CD14-positive monocyte (primary cell): ENCODE measurements around the gene VSTM2L. TPM values are rescaled to one million over a fixed set of nuclear protein-coding genes. Genes with fewer than 3 reads are reported as not detected.

Source experiments
- DNase-seq, 3 donors: peaks; one replicate each; pipeline ENCODE4 v3.0.0-alpha.2; 2011 to 2022
- H2AFZ ChIP-seq: 2 replicates; pipeline ENCODE4 v1.6.0; 2012; ENCODE audit warnings: mild to moderate bottlenecking, low read depth, low read length, inconsistent platforms; ENCODE audit not compliant: insufficient read depth, poor library complexity, severe bottlenecking
- H3K27ac ChIP-seq, 2 donors: 1 replicate in 1 of 2; 2 replicates in 1 of 2; pipeline ENCODE4 v1.5.1; 2012 to 2013; ENCODE audit warnings: low read length in 2 of 2, control low read depth in 1 of 2, inconsistent platforms in 1 of 2, low read depth in 1 of 2, mild to moderate bottlenecking in 1 of 2
- H3K27me3 ChIP-seq, 2 donors: one replicate each; pipeline versions ENCODE4 v1.6.0 to v1.6.1; 2011 to 2013; ENCODE audit warnings: low read length in 2 of 2; ENCODE audit not compliant: control insufficient read depth in 2 of 2, insufficient read depth in 2 of 2
- H3K36me3 ChIP-seq, 2 donors: replicated peaks in 1 of 2; 1 replicate in 1 of 2; 2 replicates in 1 of 2; pipeline versions ENCODE4 v1.5.1 to v1.6.1; 2012 to 2013; ENCODE audit warnings: low read length in 2 of 2, control low read depth in 1 of 2, inconsistent platforms in 1 of 2, mild to moderate bottlenecking in 1 of 2; ENCODE audit not compliant: insufficient read depth in 2 of 2, control insufficient read depth in 1 of 2
- H3K4me1 ChIP-seq, 2 donors: 1 replicate in 1 of 2; 2 replicates in 1 of 2; pipeline versions ENCODE4 v1.5.1 to v1.6.1; 2012 to 2013; ENCODE audit warnings: low read length in 2 of 2, control low read depth in 1 of 2, inconsistent platforms in 1 of 2, mild to moderate bottlenecking in 1 of 2, moderate library complexity in 1 of 2; ENCODE audit not compliant: insufficient read depth in 2 of 2, control insufficient read depth in 1 of 2
- H3K4me2 ChIP-seq: replicated peaks from 2 replicates; pipeline ENCODE3; 2012; ENCODE audit warnings: low read length, moderate library complexity, mild to moderate bottlenecking; ENCODE audit not compliant: poor library complexity, severe bottlenecking; ENCODE audit errors: extremely low read depth
- H3K4me3 ChIP-seq, 3 experiments: fragments of 200-600 bp in 1 of 3; sonication (generic) in 1 of 3; replicated peaks in 1 of 3; 1 replicate in 2 of 3; 2 replicates in 1 of 3; pipeline ENCODE4 v1.5.1; 2011 to 2013; ENCODE audit warnings: low read length in 3 of 3, mild to moderate bottlenecking in 3 of 3, control low read depth in 2 of 3, low read depth in 2 of 3, inconsistent platforms in 1 of 3, moderate library complexity in 1 of 3
- H3K79me2 ChIP-seq: 2 replicates; pipeline ENCODE4 v1.6.0; 2012; ENCODE audit warnings: mild to moderate bottlenecking, control low read depth, inconsistent platforms, low read length, moderate library complexity; ENCODE audit not compliant: insufficient read depth
- H3K9ac ChIP-seq: 2 replicates; pipeline ENCODE4 v1.6.0; 2017; ENCODE audit warnings: low read length, mild to moderate bottlenecking; ENCODE audit not compliant: insufficient read depth, poor library complexity, severe bottlenecking
- H3K9me3 ChIP-seq, 2 donors: replicated peaks in 1 of 2; 1 replicate in 1 of 2; 2 replicates in 1 of 2; pipeline versions ENCODE4 v1.5.1 to v1.6.1; 2012 to 2013; ENCODE audit warnings: low read length in 2 of 2, control low read depth in 1 of 2; ENCODE audit not compliant: control insufficient read depth in 1 of 2, insufficient read depth in 1 of 2
- H4K20me1 ChIP-seq: 2 replicates; pipeline ENCODE4 v1.6.0; 2012; ENCODE audit warnings: mild to moderate bottlenecking, low read length, control low read depth, moderate library complexity; ENCODE audit not compliant: insufficient read depth
- H3K27ac Mint-ChIP-seq, 7 donors: one replicate each; pipeline ENCODE4 v1.8.0; 2020; ENCODE audit warnings: mild to moderate bottlenecking in 7 of 7, mixed read lengths in 7 of 7, moderate library complexity in 6 of 7, inconsistent platforms in 2 of 7
- H3K27me3 Mint-ChIP-seq, 3 donors: one replicate each; pipeline ENCODE4 v1.8.0; 2021 to 2022; ENCODE audit warnings: low read depth in 3 of 3, mild to moderate bottlenecking in 3 of 3, mixed read lengths in 3 of 3, moderate library complexity in 3 of 3, inconsistent platforms in 1 of 3
- H3K36me3 Mint-ChIP-seq, 2 donors: one replicate each; pipeline ENCODE4 v1.8.0; 2020; ENCODE audit warnings: mixed read lengths in 2 of 2, inconsistent platforms in 1 of 2, mild to moderate bottlenecking in 1 of 2
- H3K4me1 Mint-ChIP-seq: one replicate; pipeline ENCODE4 v1.8.0; 2020; ENCODE audit warnings: mild to moderate bottlenecking, mixed read lengths
- H3K4me3 Mint-ChIP-seq, 2 donors: one replicate each; pipeline ENCODE4 v1.8.0; 2020; ENCODE audit warnings: mild to moderate bottlenecking in 2 of 2, mixed read lengths in 2 of 2, moderate library complexity in 1 of 2
- H3K9me3 Mint-ChIP-seq, 7 donors: one replicate each; pipeline ENCODE4 v1.8.0; 2020 to 2022; ENCODE audit warnings: mixed read lengths in 7 of 7, mild to moderate bottlenecking in 6 of 7, moderate library complexity in 6 of 7, inconsistent platforms in 2 of 7
- CTCF ChIP-seq: fragments of 200-600 bp; IDR thresholded peaks from one replicate; pipeline ENCODE4 v1.8.0; 2022; ENCODE audit warnings: antibody characterized with exemption, mild to moderate bottlenecking
- WGBS: methylation state at CpG from one replicate; pipeline ENCODE4 v1.1.5; 2013; ENCODE audit warnings: missing lambda C conversion rate; ENCODE audit not compliant: insufficient coverage; 5-methylcytosine and 5-hydroxymethylcytosine counted together
- intact Hi-C, 2 donors: fragments of 100-400 bp; cut with micrococcal nuclease; formaldehyde crosslinking; loops; one replicate each; pipeline versions ENCODE4 v1.15.0 to v1.15.1; 2023
- polyA plus RNA-seq, 3 donors: library from polyadenylated mRNA; depleted of rRNA in 1 of 3; unstranded in 2 of 3; stranded (reverse) in 1 of 3; fragments of 300-500 nt in 2 of 3; fragments of >200 nt in 1 of 3; fragmentation: Illumina TruSeq in 2 of 3; gene quantifications; 1 replicate in 2 of 3; 2 replicates in 1 of 3; pipeline ENCODE4 v1.2.3, GENCODE V29; 2012 to 2021

The VSTM2L gene
- polyA plus RNA-seq, 3 donors: not detected

GRCh38 chr20:37913567-37914366, 10.8 kb downstream of the VSTM2L start:
- intact Hi-C loops: no loop called here
- DNase-seq: no peak
- Mint-ChIP-seq H3K9me3 (peaks cover 0 to 25% (median 2%) of the 10 kb centered on the region in 7 donors), H3K27me3 (peaks cover 54 to 95% (median 83%) of the 10 kb centered on the region in 3 donors), H3K36me3 (peaks cover 0 to 2% of the 10 kb centered on the region in 2 donors), H3K27ac (peak overlapping the region in 1 of 7 donors; percentile 7), H3K4me3 (peak overlapping the region in 1 of 2 donors; percentile 73), H3K4me1 (peaks cover 7% of the 10 kb centered on the region)
- peaks cover 19 to 69% of the 10 kb centered on the region in 2 donors for H3K27me3 ChIP-seq
- H4K20me1 ChIP-seq: no peaks in the 10 kb centered on the region
- no peak overlapping the region for H2AFZ ChIP-seq
- peaks cover 0 to 3% of the 10 kb centered on the region in 2 donors for H3K4me1 ChIP-seq
- WGBS: 95% methylated on average over 18 of the region's 19 CpGs
- no peak for TF ChIP-seq CTCF
- peaks cover 0 to 7% of the 10 kb centered on the region in 2 donors for H3K9me3 ChIP-seq
- H3K4me2 ChIP-seq: no peak overlapping the region
- H3K9ac ChIP-seq: no peak overlapping the region
- no peak overlapping the region for H3K4me3 ChIP-seq
- H3K27ac ChIP-seq: no peak overlapping the region
- no peaks in the 10 kb centered on the region for H3K36me3 ChIP-seq
- no peaks in the 10 kb centered on the region for H3K79me2 ChIP-seq

- no peak for TF ChIP-seq CTCF
- Histone ChIP-seq H2AFZ (peak overlapping the region; percentile 29), H3K36me3 (no peaks in the 10 kb centered on the region), H3K4me1 (peaks cover 0 to 3% of the 10 kb centered on the region in 2 donors), H4K20me1 (no peaks in the 10 kb centered on the region), H3K79me2 (no peaks in the 10 kb centered on the region), H3K4me2 (no peak overlapping the region), H3K9ac (no peak overlapping the region), H3K27ac (no peak overlapping the region), H3K4me3 (no peak overlapping the region), H3K9me3 (peaks cover 0 to 7% of the 10 kb centered on the region in 2 donors), H3K27me3 (peaks cover 19 to 75% of the 10 kb centered on the region in 2 donors)
- no peak for DNase-seq
- H3K4me1 Mint-ChIP-seq: peaks cover 7% of the 10 kb centered on the region
- peak overlapping the region in 1 of 2 donors; percentile 73 for H3K4me3 Mint-ChIP-seq
- H3K36me3 Mint-ChIP-seq: peaks cover 0 to 2% of the 10 kb centered on the region in 2 donors
- H3K27ac Mint-ChIP-seq: no peak overlapping the region
- peaks cover 0 to 25% (median 2%) of the 10 kb centered on the region in 7 donors for H3K9me3 Mint-ChIP-seq
- peaks cover 57 to 95% (median 84%) of the 10 kb centered on the region in 3 donors for H3K27me3 Mint-ChIP-seq
- intact Hi-C loops: no loop called here
- WGBS: 48% methylated on average over 4 of the region's 5 CpGs
Observed at GRCh38 chr20:37914367-37914671, 11.4 kb downstream of the VSTM2L start.
